C4-2B (cell line): ENCODE measurements around the gene TCN2.

Experiments
- ZFX ChIP-seq: fragments of 450-650 bp; IDR thresholded peaks from 2 replicates; pipeline ENCODE4 v1.6.1; 2017
- TF ChIP-seq, protein P1 (sequence below): fragments of 450-650 bp; conservative IDR thresholded peaks from 2 replicates; pipeline ENCODE4 v1.5.1; 2017; ENCODE audit warnings: mild to moderate bottlenecking

DNA sequence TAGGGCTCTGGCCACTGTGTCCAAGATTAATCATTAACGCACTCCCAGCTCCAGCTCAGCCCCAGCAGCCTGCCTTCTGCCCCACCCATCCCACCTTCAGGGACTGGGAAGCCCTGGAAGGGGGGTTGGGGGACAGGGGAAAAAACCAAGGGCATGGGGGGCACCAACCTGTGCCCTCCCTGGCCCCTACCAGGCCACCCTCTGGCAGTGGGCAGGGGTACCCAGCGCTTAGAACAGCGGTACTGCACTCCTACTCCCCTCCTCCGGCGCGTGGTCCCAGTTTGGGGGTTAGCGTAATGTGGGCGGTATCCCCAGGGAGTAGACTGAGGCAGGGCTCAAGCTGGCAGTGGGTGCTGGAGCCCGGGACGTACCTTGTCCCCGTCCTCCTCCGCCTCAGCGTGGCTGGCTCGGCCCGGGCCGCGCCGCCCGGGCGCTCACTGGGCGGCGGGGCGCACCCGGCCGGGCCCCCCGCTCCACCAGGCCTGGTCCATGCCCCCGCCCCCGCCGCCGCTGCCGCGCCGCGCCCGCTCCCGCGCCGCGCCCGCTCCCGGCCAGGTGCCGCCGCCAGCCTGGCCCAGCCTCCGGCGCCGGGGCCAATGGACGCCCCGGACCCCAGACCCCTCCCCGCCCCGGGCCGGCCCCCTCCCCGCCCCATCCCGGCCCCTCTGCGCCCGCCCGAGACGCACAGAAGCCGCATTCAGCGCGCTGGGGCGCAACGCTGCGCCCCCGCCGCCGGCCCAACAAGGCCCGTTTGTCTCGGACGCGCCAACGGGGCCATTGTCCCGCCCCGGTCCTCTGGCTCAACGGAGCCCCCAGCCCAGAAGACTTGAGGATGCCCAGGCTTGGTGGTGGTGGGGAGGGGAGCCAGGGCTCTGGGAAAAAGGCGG lies 32.6 kb upstream of the TCN2 start, which contains the start of gene GAL3ST1:
- TF ChIP-seq, protein P1, sequence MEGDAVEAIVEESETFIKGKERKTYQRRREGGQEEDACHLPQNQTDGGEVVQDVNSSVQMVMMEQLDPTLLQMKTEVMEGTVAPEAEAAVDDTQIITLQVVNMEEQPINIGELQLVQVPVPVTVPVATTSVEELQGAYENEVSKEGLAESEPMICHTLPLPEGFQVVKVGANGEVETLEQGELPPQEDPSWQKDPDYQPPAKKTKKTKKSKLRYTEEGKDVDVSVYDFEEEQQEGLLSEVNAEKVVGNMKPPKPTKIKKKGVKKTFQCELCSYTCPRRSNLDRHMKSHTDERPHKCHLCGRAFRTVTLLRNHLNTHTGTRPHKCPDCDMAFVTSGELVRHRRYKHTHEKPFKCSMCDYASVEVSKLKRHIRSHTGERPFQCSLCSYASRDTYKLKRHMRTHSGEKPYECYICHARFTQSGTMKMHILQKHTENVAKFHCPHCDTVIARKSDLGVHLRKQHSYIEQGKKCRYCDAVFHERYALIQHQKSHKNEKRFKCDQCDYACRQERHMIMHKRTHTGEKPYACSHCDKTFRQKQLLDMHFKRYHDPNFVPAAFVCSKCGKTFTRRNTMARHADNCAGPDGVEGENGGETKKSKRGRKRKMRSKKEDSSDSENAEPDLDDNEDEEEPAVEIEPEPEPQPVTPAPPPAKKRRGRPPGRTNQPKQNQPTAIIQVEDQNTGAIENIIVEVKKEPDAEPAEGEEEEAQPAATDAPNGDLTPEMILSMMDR = no peak
- TF ChIP-seq ZFX = no peak
